Fibroblast of villous mesenchyme (primary cell): ENCODE measurements around the gene SLC25A34. TPM values are rescaled to one million over a fixed set of nuclear protein-coding genes. Genes with fewer than 3 reads are reported as not detected.

Source experiments
- DNase-seq: peaks from one replicate; pipeline ENCODE4 v3.0.0-alpha.2; 2010; ENCODE audit warnings: low read depth
- H3K4me3 ChIP-seq: 2 replicates; pipeline ENCODE4 v1.5.1; 2011; ENCODE audit warnings: low read depth, mild to moderate bottlenecking, low read length
- CTCF ChIP-seq: IDR thresholded peaks from 2 replicates; pipeline ENCODE4 v1.5.1; 2012; ENCODE audit warnings: low read depth, mild to moderate bottlenecking, low read length; ENCODE audit not compliant: insufficient read depth
- total RNA-seq: library from RNA; depleted of rRNA; stranded (reverse); fragments of >200 nt; gene quantifications from 2 replicates; pipeline ENCODE4 v1.2.3, GENCODE V29; 2012

The SLC25A34 gene
- total RNA-seq, 1 donor, result 0.43 TPM

DNA sequence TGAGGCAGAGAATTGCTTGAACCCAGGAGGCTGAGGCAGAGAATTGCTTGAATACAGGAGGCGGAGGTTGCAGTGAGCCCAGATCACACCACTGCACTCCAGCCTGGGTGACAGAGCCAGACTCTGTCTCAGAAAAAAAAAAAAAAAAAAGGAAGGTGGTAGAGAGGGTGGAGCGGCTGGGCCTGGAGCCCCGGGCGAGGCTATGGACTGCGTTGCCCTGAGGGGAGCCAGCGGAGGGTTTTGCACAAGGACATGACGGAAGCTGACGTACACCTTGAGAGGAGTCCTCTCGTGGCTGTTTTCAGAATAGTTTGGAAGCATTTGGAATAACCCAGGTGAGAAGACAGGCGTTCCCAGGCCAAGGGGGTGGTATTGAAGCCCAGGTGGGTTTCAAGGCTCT, 15.7 kb downstream of the SLC25A34 start:
- DNase-seq, result no peak

DNA sequence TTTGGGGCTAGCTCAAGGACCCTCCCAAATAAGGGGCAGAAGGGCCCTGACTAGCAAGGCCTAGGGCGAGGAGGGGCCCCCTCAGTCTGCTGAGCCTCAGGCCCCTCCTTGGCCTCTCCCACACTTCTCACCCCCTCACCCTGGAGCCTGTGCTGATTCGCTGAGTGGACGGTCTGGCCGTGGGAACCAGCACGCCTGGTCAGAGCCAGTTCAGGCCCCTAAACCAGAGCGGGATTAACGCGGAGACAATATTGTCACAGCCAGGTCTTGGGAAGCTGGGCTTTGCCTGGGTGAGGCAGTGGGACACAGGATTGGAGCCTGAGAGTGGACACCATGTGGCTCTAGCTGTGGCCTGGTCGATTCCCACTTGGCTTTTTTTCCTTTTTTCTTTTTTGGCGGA, 17.7 kb downstream of the SLC25A34 start:
- TF ChIP-seq CTCF, result no peak
- no peak for DNase-seq
- H3K4me3 ChIP-seq, result no peak overlapping the region

More for the DNA sequence above, 15.7 kb downstream of the SLC25A34 start:
- H3K4me3 ChIP-seq, result no peak overlapping the region
- no peak for TF ChIP-seq CTCF

GRCh38 chr1:15755021-15755645, 19.1 kb downstream of the SLC25A34 start:
- no peak for TF ChIP-seq CTCF
- no peak for DNase-seq
- H3K4me3 ChIP-seq, result no peak overlapping the region

- no peak for TF ChIP-seq CTCF
- H3K4me3 ChIP-seq, result no peak overlapping the region
- no peak for DNase-seq
Measured at GRCh38 chr1:15755646-15756040, 19.6 kb downstream of the SLC25A34 start.

DNA sequence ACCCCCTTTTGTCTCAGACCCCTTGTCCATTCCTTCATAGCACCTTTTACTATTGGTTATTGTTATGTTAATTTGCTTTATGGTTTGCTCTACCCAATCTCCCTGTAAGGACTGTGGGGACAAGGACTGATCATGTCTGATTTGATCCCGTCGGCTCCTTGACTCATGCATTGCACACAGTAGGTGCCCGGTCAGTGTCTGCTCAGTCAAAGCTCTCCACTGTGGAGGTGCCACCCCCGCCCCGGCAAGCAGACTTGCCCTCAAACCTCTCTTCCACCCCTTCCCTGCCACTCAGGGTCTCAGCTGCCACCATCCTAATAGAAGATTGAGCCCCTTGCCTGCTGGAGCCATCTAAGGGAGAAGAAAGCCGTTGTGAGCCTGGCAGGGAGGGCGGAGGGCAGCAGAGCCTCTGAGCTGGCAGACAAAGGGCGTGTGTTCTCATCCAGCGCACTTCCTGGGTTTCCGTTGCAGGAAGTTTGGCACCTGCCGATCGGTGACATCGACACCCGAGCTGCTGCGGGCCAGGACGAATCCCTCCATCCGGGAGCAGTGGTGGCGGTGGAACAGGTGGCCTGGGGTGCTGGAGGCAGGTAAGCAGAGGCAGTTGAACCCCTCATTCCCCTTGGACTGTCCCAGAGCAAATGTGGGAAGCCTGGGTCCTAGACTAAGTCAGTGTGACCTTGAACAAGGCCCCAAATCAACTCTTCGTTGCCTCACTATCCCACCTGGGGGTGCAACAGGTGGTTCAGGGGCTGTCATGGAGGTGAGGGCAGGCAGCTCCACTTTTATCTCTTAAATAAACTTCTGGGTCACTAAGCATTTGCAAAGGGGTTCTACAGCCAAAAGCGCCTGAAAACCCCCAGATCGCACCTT, 20.3 kb downstream of the SLC25A34 start:
- no peak for TF ChIP-seq CTCF
- H3K4me3 ChIP-seq, result no peak overlapping the region
- DNase-seq, result no peak

DNA sequence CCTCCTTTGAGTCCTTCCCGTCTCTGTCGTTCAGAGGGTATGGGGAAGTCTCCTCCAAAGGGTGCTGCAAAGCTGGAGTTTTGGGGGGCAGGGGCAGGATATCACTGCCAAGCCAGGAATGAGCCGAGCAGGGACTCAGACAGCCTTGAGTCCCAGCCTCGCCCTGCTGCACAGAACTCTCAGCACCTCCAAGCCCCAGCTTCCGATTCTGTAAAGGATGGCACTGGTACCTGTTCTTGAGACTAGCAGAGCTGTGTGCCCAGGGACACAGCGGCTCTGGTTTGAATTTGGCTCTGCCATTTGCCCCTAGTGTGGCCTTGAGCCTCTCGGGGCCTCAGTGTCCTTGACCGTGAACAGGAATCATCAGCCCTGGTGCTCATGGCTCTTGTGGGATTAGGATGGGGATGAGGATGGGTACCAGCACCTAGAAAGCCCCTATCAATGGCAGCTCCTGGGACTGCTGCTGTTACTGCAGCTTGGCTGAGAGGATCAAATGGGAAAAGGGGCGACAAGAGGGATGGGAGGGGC, 21.0 kb downstream of the SLC25A34 start:
- DNase-seq, result no peak
- TF ChIP-seq CTCF, result no peak
- H3K4me3 ChIP-seq, result no peak overlapping the region
